ENCODE measurements around the gene PRKD3.

PRKD3 gene

DNA sequence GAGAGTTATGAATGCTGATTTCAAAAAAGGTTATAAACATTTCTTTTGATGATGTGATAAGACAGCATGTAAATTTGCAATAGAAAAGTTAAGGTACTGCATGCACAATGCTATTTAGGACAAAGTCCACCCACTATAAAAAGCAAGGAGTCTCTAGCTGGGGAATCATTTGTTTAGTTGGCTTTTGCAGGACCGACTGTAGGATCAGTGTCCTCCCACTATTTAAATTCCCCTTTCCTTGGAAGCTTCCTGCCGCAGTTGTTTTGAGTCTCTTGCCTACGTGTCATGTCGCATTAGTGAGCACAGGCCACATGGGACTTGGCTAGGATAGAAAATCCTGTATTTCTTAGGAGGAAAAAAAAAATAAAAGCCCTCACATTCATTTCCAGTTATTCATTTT lies 32.9 kb upstream of the PRKD3 start:
- ATAC-seq (ENCODE audit: insufficient read depth, low read depth) (no peak), DNase-seq (no peak)
- TF ChIP-seq, protein P1, sequence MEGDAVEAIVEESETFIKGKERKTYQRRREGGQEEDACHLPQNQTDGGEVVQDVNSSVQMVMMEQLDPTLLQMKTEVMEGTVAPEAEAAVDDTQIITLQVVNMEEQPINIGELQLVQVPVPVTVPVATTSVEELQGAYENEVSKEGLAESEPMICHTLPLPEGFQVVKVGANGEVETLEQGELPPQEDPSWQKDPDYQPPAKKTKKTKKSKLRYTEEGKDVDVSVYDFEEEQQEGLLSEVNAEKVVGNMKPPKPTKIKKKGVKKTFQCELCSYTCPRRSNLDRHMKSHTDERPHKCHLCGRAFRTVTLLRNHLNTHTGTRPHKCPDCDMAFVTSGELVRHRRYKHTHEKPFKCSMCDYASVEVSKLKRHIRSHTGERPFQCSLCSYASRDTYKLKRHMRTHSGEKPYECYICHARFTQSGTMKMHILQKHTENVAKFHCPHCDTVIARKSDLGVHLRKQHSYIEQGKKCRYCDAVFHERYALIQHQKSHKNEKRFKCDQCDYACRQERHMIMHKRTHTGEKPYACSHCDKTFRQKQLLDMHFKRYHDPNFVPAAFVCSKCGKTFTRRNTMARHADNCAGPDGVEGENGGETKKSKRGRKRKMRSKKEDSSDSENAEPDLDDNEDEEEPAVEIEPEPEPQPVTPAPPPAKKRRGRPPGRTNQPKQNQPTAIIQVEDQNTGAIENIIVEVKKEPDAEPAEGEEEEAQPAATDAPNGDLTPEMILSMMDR (IDR thresholded peaks at IDR 0.05; ENCODE audit: borderline replicate concordance, extremely low read depth, low read length, poor library complexity, severe bottlenecking), result no peak
- no peak for TF ChIP-seq EZH2 (IDR thresholded peaks at IDR 0.05; ENCODE audit: borderline replicate concordance, low read depth, low read length, severe bottlenecking)
- H3K4me2 ChIP-seq (ENCODE audit: insufficient read depth, low read length), result no peak overlapping the region
- H3K36me3 ChIP-seq (ENCODE audit: insufficient read depth, low read length), result no peaks in the 10 kb centered on the region
- H3K27me3 ChIP-seq (ENCODE audit: insufficient read depth, low read length, poor library complexity), result peaks cover 19% of the 10 kb centered on the region
- H3K27ac ChIP-seq (ENCODE audit: low read length), result no peak overlapping the region
- H3K4me1 ChIP-seq (ENCODE audit: insufficient read depth, low read length), result no peaks in the 10 kb centered on the region
- H3K4me3 ChIP-seq (ENCODE audit: low read depth in 1 of 2, low read length in 2 of 2), result no peak overlapping the region
- H4K20me1 ChIP-seq (ENCODE audit: insufficient read depth, low read length), result no peaks in the 10 kb centered on the region
- H2AFZ ChIP-seq (ENCODE audit: low read depth, low read length), result no peak overlapping the region
- no peaks in the 10 kb centered on the region for H3K9me3 ChIP-seq (ENCODE audit: insufficient read depth, low read length, severe bottlenecking)
- no peak overlapping the region for H3K9ac ChIP-seq (ENCODE audit: low read depth, low read length)
- H3K79me2 ChIP-seq (ENCODE audit: insufficient read depth, low read length), result no peaks in the 10 kb centered on the region

DNA sequence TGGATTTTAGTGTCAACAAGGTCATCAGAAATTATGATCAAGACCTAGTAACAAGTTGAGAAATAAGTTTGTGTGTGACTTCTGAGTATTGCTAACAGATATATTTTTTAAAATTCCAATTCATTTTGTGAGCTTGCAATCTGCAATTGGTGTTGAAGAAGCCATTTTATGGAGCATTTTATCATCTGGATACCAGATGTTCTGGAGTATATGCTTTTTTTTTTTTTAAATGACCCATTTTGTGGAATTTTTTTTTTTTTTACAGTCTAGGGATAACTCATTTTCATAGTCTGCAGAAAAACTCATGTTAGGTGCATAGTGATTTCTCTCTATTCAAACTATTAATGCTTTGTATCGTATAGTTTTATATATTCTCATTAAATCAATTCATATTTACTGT lies 32.4 kb upstream of the PRKD3 start:
- DNase-seq (no peak), ATAC-seq (ENCODE audit: insufficient read depth, low read depth) (no peak)
- Histone ChIP-seq H2AFZ (ENCODE audit: low read depth, low read length) (no peak overlapping the region), H3K4me3 (ENCODE audit: low read depth in 1 of 2, low read length in 2 of 2) (no peak overlapping the region), H3K27me3 (ENCODE audit: insufficient read depth, low read length, poor library complexity) (peaks cover 19% of the 10 kb centered on the region), H3K9me3 (ENCODE audit: insufficient read depth, low read length, severe bottlenecking) (no peaks in the 10 kb centered on the region), H3K4me2 (ENCODE audit: insufficient read depth, low read length) (no peak overlapping the region), H3K27ac (ENCODE audit: low read length) (no peak overlapping the region), H3K36me3 (ENCODE audit: insufficient read depth, low read length) (no peaks in the 10 kb centered on the region), H3K79me2 (ENCODE audit: insufficient read depth, low read length) (no peaks in the 10 kb centered on the region), H4K20me1 (ENCODE audit: insufficient read depth, low read length) (no peaks in the 10 kb centered on the region), H3K4me1 (ENCODE audit: insufficient read depth, low read length) (no peaks in the 10 kb centered on the region), H3K9ac (ENCODE audit: low read depth, low read length) (no peak overlapping the region)
- no peak for TF ChIP-seq EZH2 (IDR thresholded peaks at IDR 0.05; ENCODE audit: borderline replicate concordance, low read depth, low read length, severe bottlenecking)
- TF ChIP-seq, protein P1 (IDR thresholded peaks at IDR 0.05; ENCODE audit: borderline replicate concordance, extremely low read depth, low read length, poor library complexity, severe bottlenecking), result no peak

DNA sequence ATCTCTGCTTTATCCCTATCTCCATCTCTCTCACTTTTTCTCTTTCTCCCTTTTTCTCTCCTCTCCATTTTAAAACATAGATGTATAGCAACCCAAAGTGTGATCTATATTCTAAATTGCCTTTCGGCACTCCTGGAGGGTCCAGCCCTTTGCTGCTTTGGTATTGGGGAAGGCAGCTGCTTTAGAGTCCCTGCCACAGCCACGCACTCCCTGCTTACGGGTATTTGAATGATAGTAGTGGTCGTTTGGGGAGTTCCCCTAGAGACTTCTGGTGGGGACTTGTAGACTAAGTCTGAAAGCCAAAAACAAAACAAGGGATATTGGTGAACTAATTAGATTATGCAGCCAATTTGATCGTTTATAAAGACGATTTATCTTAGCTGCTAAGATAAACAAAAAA lies 31.7 kb upstream of the PRKD3 start:
- Histone ChIP-seq H4K20me1 (ENCODE audit: insufficient read depth, low read length) (no peaks in the 10 kb centered on the region), H2AFZ (ENCODE audit: low read depth, low read length) (no peak overlapping the region)

More for the DNA sequence above, 31.7 kb upstream of the PRKD3 start:
- Histone ChIP-seq H3K79me2 (ENCODE audit: insufficient read depth, low read length) (no peaks in the 10 kb centered on the region), H3K9ac (ENCODE audit: low read depth, low read length) (no peak overlapping the region), H3K36me3 (ENCODE audit: insufficient read depth, low read length) (no peaks in the 10 kb centered on the region), H3K4me3 (ENCODE audit: low read depth in 1 of 2, low read length in 2 of 2) (no peak overlapping the region), H3K27me3 (ENCODE audit: insufficient read depth, low read length, poor library complexity) (peaks cover 16% of the 10 kb centered on the region), H3K9me3 (ENCODE audit: insufficient read depth, low read length, severe bottlenecking) (no peaks in the 10 kb centered on the region), H3K4me2 (ENCODE audit: insufficient read depth, low read length) (no peak overlapping the region), H3K27ac (ENCODE audit: low read length) (no peak overlapping the region), H3K4me1 (ENCODE audit: insufficient read depth, low read length) (no peaks in the 10 kb centered on the region)
- TF ChIP-seq, protein P1 (IDR thresholded peaks at IDR 0.05; ENCODE audit: borderline replicate concordance, extremely low read depth, low read length, poor library complexity, severe bottlenecking), result no peak
- TF ChIP-seq EZH2 (IDR thresholded peaks at IDR 0.05; ENCODE audit: borderline replicate concordance, low read depth, low read length, severe bottlenecking), result no peak
- ATAC-seq (ENCODE audit: insufficient read depth, low read depth) (no peak), DNase-seq (no peak)

Data from DND-41 (cell line).